Measurements from ENCODE around the gene GRID1. TPM values are rescaled to one million over a fixed set of nuclear protein-coding genes. Genes with fewer than 3 reads are reported as not detected.

The GRID1 gene
- total and polyA plus RNA-seq, 9 of the 15 experiments (the other 6 are each of a cell fraction or from before 2014, with no cell fraction given) = 0.01 to 7.2 (median 1.2) TPM

DNA sequence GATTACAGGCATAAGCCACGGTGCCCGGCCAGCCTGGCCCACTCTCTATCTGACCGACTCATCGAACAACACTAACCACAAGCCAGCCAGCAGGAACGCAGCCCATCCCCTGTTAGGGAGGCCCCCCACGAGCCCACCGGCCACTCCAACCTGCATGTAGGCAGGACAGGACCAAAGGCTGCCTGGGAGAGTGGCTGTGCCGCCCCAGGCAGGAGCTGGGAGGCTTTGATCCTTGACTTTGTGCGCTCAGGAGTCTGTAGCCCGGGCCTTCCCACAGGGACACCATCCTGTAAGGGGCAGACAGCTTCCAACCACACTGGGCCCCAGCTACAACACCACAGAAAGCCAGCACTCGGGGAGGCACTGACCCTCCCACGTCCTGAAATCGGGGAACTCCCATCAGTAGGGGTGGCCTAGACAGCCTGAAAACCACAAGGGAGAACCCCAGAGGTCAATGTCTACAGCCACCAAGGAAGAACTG, 29.4 kb downstream of the GRID1 start:
- no peaks in the 10 kb centered on the region for H4K20me1 ChIP-seq (replicated peaks; ENCODE audit: control insufficient read depth, insufficient read depth, low read length)
- ATAC-seq (peak; percentile 21; the same call in 1 of the 3 replicates), DNase-seq (ENCODE audit: extremely low read depth in 1 of 4, low spot score in 3 of 4) (no peak), FAIRE-seq (no peak)
- H3K4me2 ChIP-seq (ENCODE audit: insufficient read depth, low read length) = no peak overlapping the region
- H3K4me3 ChIP-seq = no peak overlapping the region
- no peaks in the 10 kb centered on the region for H3K9me1 ChIP-seq (ENCODE audit: control insufficient read depth, insufficient read depth, low read length)
- ChIA-PET CTCF (ENCODE audit: low intra/inter-chr PET ratio) (no interaction called here), POLR2A (no interaction called here)
- WGBS (ENCODE audit: insufficient coverage, low coverage, missing lambda C conversion rate) = 0% methylated on average over 8 of the region's 13 CpGs
- H3K27ac ChIP-seq (ENCODE audit: extremely low read depth, low read depth, low read length) = no peak overlapping the region
- no peaks in the 10 kb centered on the region; a peak in 1 of 5 replicates for H3K4me1 ChIP-seq (replicated peaks in 1 of 2; ENCODE audit: control insufficient read depth in 2 of 2, insufficient read depth in 2 of 2, low read length in 2 of 2)
- H3K9me3 ChIP-seq (replicated peaks; ENCODE audit: control insufficient read depth, insufficient read depth, low read depth, low read length) = no peaks in the 10 kb centered on the region
- no TSS peak for BruUV-seq (replicated peaks)
- intact Hi-C loops (cut with micrococcal nuclease) = no loop called here
- no peak overlapping the region for H3K9ac ChIP-seq (ENCODE audit: insufficient read depth in 1 of 2, low read depth in 2 of 2, low read length in 2 of 2)
- H2AFZ ChIP-seq (ENCODE audit: low read depth, low read length) = no peak overlapping the region
- H3K79me2 ChIP-seq (ENCODE audit: control insufficient read depth, insufficient read depth, low read length) = no peaks in the 10 kb centered on the region
- in situ Hi-C loops (cut with MboI) = no loop called here
- H3K36me3 ChIP-seq (ENCODE audit: control insufficient read depth, insufficient read depth, low read length) = no peaks in the 10 kb centered on the region
- H3K27me3 ChIP-seq (ENCODE audit: control insufficient read depth in 2 of 2, insufficient read depth in 2 of 2, low read length in 2 of 2) = peaks cover 0 to 6% of the 10 kb centered on the region in 2 experiments; a peak in 1 of 5 replicates
- TF ChIP-seq, protein P1, sequence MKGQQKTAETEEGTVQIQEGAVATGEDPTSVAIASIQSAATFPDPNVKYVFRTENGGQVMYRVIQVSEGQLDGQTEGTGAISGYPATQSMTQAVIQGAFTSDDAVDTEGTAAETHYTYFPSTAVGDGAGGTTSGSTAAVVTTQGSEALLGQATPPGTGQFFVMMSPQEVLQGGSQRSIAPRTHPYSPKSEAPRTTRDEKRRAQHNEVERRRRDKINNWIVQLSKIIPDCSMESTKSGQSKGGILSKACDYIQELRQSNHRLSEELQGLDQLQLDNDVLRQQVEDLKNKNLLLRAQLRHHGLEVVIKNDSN (CRISPR knock-in tag; IDR thresholded peaks at IDR 0.05) = no peak
- TF ChIP-seq HIVEP1 (CRISPR knock-in tag; IDR thresholded peaks at IDR 0.05) = no peak
- TF ChIP-seq ZNF347 (CRISPR knock-in tag; IDR thresholded peaks at IDR 0.05; ENCODE audit: low read depth) = no peak
- no peak for TF ChIP-seq RBM14 (IDR thresholded peaks at IDR 0.05; ENCODE audit: borderline replicate concordance, insufficient read depth, low read depth, low read length)
- no peak for TF ChIP-seq TRIM28 (IDR thresholded peaks at IDR 0.05)
- no peak for TF ChIP-seq SIN3B (IDR thresholded peaks at IDR 0.05; ENCODE audit: low read depth)
- TF ChIP-seq HNRNPK (IDR thresholded peaks at IDR 0.05; ENCODE audit: low read depth, low read length, poor library complexity, severe bottlenecking) = no peak
- no peak for TF ChIP-seq LEF1 (IDR thresholded peaks at IDR 0.05)
- no peak for TF ChIP-seq ZNF668 (CRISPR knock-in tag; IDR thresholded peaks at IDR 0.05)
- no peak for TF ChIP-seq BCL6 (CRISPR knock-in tag; IDR thresholded peaks at IDR 0.05)
- no peak for TF ChIP-seq ZBTB1 (CRISPR knock-in tag; IDR thresholded peaks at IDR 0.05; ENCODE audit: borderline replicate concordance, low read depth)
- TF ChIP-seq PML (IDR thresholded peaks at IDR 0.05; ENCODE audit: low read length) = no peak
- TF ChIP-seq ILF3 (IDR thresholded peaks at IDR 0.05; ENCODE audit: borderline replicate concordance) = no peak
- TF ChIP-seq, protein P2, sequence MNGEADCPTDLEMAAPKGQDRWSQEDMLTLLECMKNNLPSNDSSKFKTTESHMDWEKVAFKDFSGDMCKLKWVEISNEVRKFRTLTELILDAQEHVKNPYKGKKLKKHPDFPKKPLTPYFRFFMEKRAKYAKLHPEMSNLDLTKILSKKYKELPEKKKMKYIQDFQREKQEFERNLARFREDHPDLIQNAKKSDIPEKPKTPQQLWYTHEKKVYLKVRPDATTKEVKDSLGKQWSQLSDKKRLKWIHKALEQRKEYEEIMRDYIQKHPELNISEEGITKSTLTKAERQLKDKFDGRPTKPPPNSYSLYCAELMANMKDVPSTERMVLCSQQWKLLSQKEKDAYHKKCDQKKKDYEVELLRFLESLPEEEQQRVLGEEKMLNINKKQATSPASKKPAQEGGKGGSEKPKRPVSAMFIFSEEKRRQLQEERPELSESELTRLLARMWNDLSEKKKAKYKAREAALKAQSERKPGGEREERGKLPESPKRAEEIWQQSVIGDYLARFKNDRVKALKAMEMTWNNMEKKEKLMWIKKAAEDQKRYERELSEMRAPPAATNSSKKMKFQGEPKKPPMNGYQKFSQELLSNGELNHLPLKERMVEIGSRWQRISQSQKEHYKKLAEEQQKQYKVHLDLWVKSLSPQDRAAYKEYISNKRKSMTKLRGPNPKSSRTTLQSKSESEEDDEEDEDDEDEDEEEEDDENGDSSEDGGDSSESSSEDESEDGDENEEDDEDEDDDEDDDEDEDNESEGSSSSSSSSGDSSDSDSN (IDR thresholded peaks at IDR 0.05; ENCODE audit: borderline replicate concordance in 1 of 2, low read depth in 2 of 2, low read length in 2 of 2) = no peak
- TF ChIP-seq TCF15 (CRISPR knock-in tag; IDR thresholded peaks at IDR 0.05) = no peak
- TF ChIP-seq EWSR1 (IDR thresholded peaks at IDR 0.05; ENCODE audit: borderline replicate concordance, low read depth, partially characterized antibody) = no peak
- TF ChIP-seq HNRNPL (IDR thresholded peaks at IDR 0.05; ENCODE audit: low read depth, low read length) = no peak
- TF ChIP-seq MIER1 (IDR thresholded peaks at IDR 0.05; ENCODE audit: low read depth) = no peak
- TF ChIP-seq ZNF175 (CRISPR knock-in tag; IDR thresholded peaks at IDR 0.05; ENCODE audit: low read depth) = no peak
